ENCODE measurements around the gene C14orf39.
"Not testable (repeated sequence)": the region's sequence is repeated elsewhere in the genome, so short reads cannot be mapped to it uniquely, and the experiment has no call there.

Gene C14orf39

DNA sequence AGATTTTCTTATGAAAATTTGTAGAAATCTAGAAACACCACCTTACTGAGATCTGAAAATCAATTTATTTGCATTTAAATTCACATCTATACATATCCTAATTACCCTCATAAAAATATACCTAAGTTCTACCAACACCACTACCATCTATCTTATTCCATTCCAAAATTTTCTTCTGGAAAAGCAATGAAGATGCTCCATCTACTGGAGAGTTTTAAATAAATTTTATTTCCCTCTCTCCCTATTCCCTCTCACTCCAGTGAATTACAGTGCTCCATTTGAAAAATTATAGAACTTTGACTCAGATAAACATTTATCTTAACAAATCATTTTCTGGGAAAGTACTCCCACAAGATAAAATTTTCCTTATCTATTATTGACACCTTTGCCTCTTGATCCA lies 2.3 kb upstream of the C14orf39 start:
- DNase-seq: no peak

DNA sequence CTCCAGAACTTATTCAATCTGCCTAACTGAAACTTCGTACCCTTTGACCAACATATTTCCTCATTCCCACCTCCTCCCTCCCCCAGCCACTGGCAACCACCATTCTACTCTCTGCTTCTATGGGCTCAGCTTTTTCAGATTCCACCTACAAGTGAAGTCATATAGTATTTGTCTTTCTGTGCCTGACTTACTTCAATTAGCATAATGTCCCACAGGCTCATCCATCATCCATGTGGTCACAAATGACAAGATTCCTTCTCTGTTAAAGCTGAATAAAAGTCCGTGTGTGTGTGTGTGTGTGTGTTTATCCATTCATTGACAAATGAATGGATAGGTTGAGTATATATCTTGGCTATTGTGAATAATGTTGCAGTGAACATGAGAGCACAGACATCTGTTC lies 1.3 kb upstream of the C14orf39 start:
- DNase-seq: no peak

DNA sequence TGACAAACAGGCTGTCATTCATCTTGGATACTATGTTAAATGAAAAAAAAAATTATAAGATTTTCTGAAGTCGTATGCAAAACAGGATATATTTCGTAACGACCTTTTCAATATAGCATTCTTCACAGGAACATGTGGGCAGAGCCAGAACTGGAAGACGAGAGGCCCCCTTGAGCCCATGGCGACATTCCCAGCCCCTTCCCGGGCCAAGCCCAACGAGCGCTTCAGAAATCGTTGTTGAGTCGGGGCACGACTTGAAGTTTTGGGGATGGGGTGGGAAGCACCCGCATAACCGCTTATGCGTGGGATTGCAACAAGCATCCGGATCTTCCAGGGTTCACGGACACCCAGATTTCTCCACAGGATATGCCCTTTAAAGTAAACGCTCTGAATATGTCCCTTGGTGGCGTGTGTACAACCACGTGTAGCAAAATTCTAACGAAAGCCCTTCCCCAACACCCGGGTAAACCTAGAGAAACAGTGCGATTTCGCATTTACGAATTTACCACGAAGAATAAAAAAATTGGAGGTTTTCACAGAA lies 736 bp downstream of the C14orf39 start:
- DNase-seq: no peak

DNA sequence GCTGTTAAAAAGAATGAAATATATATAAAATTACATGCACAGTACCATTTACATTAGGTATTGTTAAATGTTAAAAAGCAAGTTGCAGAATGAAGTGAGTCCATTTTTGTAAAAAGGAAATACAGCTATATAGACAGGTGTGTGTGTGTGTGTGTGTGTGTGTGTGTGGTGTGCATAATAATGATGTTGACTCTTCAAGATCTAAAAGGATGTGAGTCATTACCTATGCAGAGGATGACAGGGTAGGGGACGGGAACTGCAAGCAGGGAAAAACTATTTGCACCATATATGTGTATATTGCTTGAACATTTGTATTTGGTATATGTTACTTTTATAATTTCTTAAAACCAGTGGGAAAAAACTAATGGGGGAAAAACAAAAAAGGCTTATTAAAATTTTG lies 3.1 kb downstream of the C14orf39 start:
- DNase-seq: no peak

DNA sequence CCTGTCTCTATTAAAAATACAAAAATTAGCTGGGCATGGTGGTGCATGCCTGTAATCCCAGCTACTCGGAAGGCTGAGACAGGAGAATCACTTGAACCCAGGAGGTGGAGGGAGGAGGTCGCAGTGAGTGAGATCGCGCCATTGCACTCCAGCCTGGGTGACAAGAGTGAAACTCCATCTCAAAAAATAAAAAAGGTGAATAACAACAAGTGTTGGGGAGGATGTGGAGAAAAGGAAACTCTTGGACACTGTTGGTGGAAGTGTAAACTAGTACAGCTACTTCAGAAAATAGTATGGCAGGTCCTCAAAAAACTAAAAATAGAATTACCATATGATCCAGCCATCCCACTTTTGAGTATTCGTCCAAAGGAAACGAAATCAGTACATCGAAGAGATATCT lies 5.6 kb downstream of the C14orf39 start:
- not testable (repeated sequence) for DNase-seq

DNA sequence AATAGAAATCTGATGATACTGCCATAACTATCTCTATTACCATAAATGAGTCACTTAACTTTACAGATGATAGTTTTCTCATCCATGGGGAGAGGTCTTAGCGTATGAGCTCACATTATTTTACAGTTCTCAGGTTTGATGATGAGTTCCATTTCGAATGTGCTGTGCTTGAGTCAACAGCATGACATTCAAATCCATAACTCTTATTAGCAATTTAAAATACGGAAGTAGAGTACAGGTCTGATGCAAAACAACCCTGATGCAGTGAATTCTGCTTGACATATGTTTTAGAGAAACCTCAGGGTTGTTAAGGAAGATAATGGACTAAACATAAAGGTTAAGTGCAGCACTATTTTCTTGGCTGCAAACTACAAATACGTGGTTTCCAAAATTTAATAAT lies 30.0 kb downstream of the C14orf39 start:
- DNase-seq: no peak

DNA sequence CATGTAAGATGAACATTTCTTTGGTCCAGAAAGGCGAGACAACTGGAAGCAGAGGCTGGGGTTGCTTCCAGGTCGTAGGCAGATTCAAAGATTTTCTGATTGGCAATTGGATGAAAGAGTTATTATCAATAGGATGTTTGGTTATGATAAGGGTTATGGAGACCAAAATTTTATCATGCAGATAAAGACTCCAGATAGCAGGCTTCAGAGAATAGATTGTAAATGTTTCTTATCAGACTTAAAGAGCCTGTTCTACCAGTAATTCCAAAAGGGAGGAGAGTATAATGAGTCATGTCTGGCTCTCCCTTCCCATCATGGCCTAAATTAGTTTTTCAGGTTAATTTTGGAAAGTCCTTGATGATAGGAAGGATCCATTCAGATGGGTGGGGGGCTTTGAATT lies 55.6 kb downstream of the C14orf39 start:
- DNase-seq: no peak

DNA sequence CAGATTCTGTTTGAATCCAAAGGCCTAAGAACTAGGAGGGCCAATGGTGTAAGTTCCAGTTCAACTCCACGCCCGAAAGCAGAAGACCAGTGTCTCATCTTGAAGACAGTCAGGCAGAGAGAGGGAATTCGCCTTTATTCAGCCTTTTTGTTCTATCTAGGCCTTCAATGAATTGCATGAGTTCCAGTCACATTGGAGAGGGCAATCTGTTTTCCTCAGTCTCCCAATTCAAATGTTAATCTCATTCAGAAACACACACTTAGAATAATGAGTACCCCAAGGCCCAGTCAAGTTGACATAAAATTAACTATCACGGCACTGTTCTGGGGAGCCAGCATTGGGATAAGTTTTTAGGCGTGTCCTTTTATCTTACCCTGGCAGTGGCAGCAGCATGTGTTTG lies 65.8 kb downstream of the C14orf39 start:
- DNase-seq: no peak

DNA sequence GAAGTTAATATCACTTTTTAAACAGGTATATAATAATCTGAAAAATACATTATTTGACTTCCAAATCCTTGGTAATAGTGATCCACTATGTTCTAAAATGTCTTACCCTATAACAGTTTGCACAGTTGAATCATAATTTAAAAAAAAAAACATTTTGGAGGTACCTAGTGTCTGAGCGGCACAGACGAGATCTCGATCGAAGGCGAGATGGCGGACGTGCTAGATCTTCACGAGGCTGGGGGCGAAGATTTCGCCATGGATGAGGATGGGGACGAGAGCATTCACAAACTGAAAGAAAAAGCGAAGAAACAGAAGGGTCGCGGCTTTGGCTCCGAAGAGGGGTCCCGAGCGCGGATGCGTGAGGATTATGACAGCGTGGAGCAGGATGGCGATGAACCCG lies 88.3 kb downstream of the C14orf39 start:
- not testable (repeated sequence) for DNase-seq

DNA sequence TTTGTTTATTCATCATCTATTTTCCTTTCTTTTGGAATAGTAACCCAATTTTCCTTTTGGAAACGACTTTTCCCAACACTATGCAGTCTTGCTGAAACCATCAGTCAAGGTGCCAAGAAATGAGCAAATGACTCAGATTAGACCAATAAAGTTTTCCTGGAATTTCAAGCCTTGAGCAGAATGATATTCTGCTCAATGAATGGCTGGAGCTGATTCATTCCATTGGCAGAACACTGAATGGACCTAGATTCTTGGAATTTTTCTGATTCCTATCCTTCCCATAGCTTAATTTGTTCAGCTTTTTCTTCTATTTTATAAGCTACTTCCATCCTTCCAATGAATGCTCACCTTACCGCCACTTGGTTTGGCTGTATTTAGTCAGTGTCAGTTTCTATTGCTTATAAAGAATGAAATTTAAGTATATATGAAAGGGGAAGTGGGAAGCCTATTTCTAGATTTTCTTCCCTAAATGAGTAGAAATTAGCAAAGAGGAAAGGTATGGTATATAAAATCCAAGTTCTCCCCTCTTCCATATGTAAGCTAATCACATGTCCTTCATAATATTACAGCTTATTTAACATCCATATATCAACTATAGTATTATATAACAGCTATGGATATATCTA lies 89.0 kb downstream of the C14orf39 start:
- DNase-seq: no peak

Data from activated T-cell treated with anti-CD3 and anti-CD28 coated beads, Interleukin-2, amount 50 U/mL, for 1 hour (primary cell).